B cell (primary cell): ENCODE measurements around the gene TRIOBP. TPM values are rescaled to one million over a fixed set of nuclear protein-coding genes. Genes with fewer than 3 reads are reported as not detected.

Source experiments
- ATAC-seq: fragments of 200-7000 bp; cut with Tn5 transposase; one replicate; pipeline ENCODE4 v1.10.0; 2021; ENCODE audit warnings: low read depth, mild to moderate bottlenecking, moderate number of reproducible peaks, moderate library complexity
- CTCF ChIA-PET: fragments of 350-600 bp; sonication (Branson Sonifier 250); formaldehyde crosslinking; loops from one replicate; lab custom pipeline; 2021; ENCODE audit warnings: antibody characterized with exemption, inconsistent platforms; lab: Charles Lee
- POLR2A ChIA-PET: fragments of 350-600 bp; sonication (Branson Sonifier 250); formaldehyde crosslinking; loops from one replicate; lab custom pipeline; 2021; ENCODE audit warnings: antibody characterized with exemption; lab: Charles Lee
- DNase-seq: peaks from one replicate; pipeline ENCODE4 v3.0.0; 2013
- H2AFZ ChIP-seq: 2 replicates; pipeline ENCODE4 v1.6.1; 2012; ENCODE audit warnings: mild to moderate bottlenecking, low read depth, low read length; ENCODE audit not compliant: insufficient read depth, poor library complexity, severe bottlenecking
- H3K27ac ChIP-seq, 2 donors: 1 replicate in 1 of 2; 2 replicates in 1 of 2; pipeline ENCODE4 v1.5.1; 2012 to 2013; ENCODE audit warnings: low read length in 2 of 2, mild to moderate bottlenecking in 2 of 2, moderate library complexity in 1 of 2
- H3K27me3 ChIP-seq, 4 experiments: fragments of 200-600 bp in 1 of 4; sonication (generic) in 1 of 4; replicated peaks in 1 of 4; 1 replicate in 2 of 4; 2 replicates in 2 of 4; pipeline versions ENCODE4 v1.6.1 to v1.7.0; 2013 to 2016; ENCODE audit warnings: low read length in 3 of 4, mild to moderate bottlenecking in 2 of 4, mixed read lengths in 1 of 4, moderate library complexity in 1 of 4; ENCODE audit not compliant: insufficient read depth in 4 of 4, control insufficient read depth in 3 of 4; ENCODE audit errors: control extremely low read depth in 1 of 4
- H3K36me3 ChIP-seq, 2 experiments: replicated peaks in 1 of 2; 1 replicate in 1 of 2; 2 replicates in 1 of 2; pipeline versions ENCODE4 v1.6.1 to v1.7.1; 2013; ENCODE audit warnings: low read length in 1 of 2; ENCODE audit not compliant: insufficient read depth in 2 of 2, control insufficient read depth in 1 of 2; ENCODE audit errors: control extremely low read depth in 1 of 2, extremely low read depth in 1 of 2
- H3K4me1 ChIP-seq, 2 donors: fragments of 200-600 bp in 1 of 2; sonication (generic) in 1 of 2; 1 replicate in 1 of 2; 2 replicates in 1 of 2; pipeline versions ENCODE4 v1.5.1 to v1.6.1; 2013 to 2017; ENCODE audit warnings: low read length in 2 of 2; ENCODE audit not compliant: control insufficient read depth in 2 of 2, insufficient read depth in 2 of 2
- H3K4me2 ChIP-seq: replicated peaks from 2 replicates; pipeline ENCODE3; 2012; ENCODE audit warnings: mild to moderate bottlenecking, low read depth, low read length; ENCODE audit not compliant: poor library complexity, severe bottlenecking
- H3K4me3 ChIP-seq, 5 experiments: fragments of 200-600 bp in 1 of 5; sonication (generic) in 1 of 5; 1 replicate in 3 of 5; 2 replicates in 2 of 5; pipeline versions ENCODE4 v1.5.1 to v1.7.0; 2011 to 2016; ENCODE audit warnings: low read length in 4 of 5, mild to moderate bottlenecking in 4 of 5, low read depth in 2 of 5, control low read depth in 1 of 5, moderate library complexity in 1 of 5; ENCODE audit not compliant: insufficient read depth in 1 of 5; ENCODE audit errors: control extremely low read depth in 1 of 5, extremely low read depth in 1 of 5
- H3K79me2 ChIP-seq: fragments of 200-600 bp; sonication (generic); one replicate; pipeline ENCODE4 v1.6.0; 2016; ENCODE audit warnings: low read length; ENCODE audit not compliant: control insufficient read depth, insufficient read depth
- H3K9ac ChIP-seq: fragments of 200-600 bp; sonication (generic); 2 replicates; pipeline ENCODE4 v1.6.1; 2017; ENCODE audit warnings: mild to moderate bottlenecking, low read length, moderate library complexity
- H3K9me3 ChIP-seq, 3 donors: one replicate each; pipeline versions ENCODE4 v1.6.1 to v1.7.1; 2013; ENCODE audit warnings: low read length in 2 of 3; ENCODE audit not compliant: control insufficient read depth in 2 of 3, insufficient read depth in 1 of 3; ENCODE audit errors: control extremely low read depth in 1 of 3
- H4K20me1 ChIP-seq: 2 replicates; pipeline ENCODE4 v1.6.0; 2012; ENCODE audit warnings: mild to moderate bottlenecking, low read length; ENCODE audit not compliant: insufficient read depth, control insufficient read depth, poor library complexity, severe bottlenecking
- H3K27ac Mint-ChIP-seq: one replicate; pipeline ENCODE4 v1.8.0; 2021; ENCODE audit warnings: mixed read lengths
- H3K27me3 Mint-ChIP-seq: one replicate; pipeline ENCODE4 v1.8.0; 2021; ENCODE audit warnings: mixed read lengths
- H3K4me1 Mint-ChIP-seq: one replicate; pipeline ENCODE4 v1.8.0; 2021; ENCODE audit warnings: mixed read lengths
- H3K4me3 Mint-ChIP-seq: one replicate; pipeline ENCODE4 v1.8.0; 2021; ENCODE audit warnings: mixed read lengths
- H3K9me3 Mint-ChIP-seq: one replicate; pipeline ENCODE4 v1.8.0; 2022; ENCODE audit warnings: mixed read lengths; ENCODE audit not compliant: insufficient read depth
- CTCF ChIP-seq: fragments of 200-600 bp; IDR thresholded peaks from one replicate; pipeline ENCODE4 v1.8.0; 2022; ENCODE audit warnings: antibody characterized with exemption, mild to moderate bottlenecking
- EZH2 ChIP-seq: IDR thresholded peaks from 2 replicates; pipeline ENCODE4 v1.6.1; 2012; ENCODE audit warnings: borderline replicate concordance, low read depth, mild to moderate bottlenecking, moderate library complexity, low read length; ENCODE audit not compliant: insufficient read depth, poor library complexity, severe bottlenecking
- WGBS: methylation state at CpG from one replicate; pipeline ENCODE4 v1.1.5; 2013; ENCODE audit warnings: missing lambda C conversion rate; ENCODE audit not compliant: insufficient coverage; 5-methylcytosine and 5-hydroxymethylcytosine counted together
- intact Hi-C: fragments of 100-400 bp; cut with micrococcal nuclease; formaldehyde crosslinking; loops from one replicate; pipeline ENCODE4 v1.10.0; 2022
- polyA plus RNA-seq: library from polyadenylated mRNA; depleted of rRNA; stranded (reverse); fragments of >200 nt; gene quantifications from 2 replicates; pipeline ENCODE4 v1.2.3, GENCODE V29; 2012
- total RNA-seq, 2 donors: library from RNA; stranded (reverse); fragments of 120-200 nt in 1 of 2; gene quantifications; 1 replicate in 1 of 2; 2 replicates in 1 of 2; pipeline versions ENCODE4 v1.2.3 to v1.2.4, GENCODE V29; 2013 to 2022

TRIOBP gene
- total and polyA plus RNA-seq, 2 donors (not counting 1 experiment from before 2014, with no cell fraction given), result 26.8 to 47.5 TPM

- Mint-ChIP-seq H3K9me3 (no peaks in the 10 kb centered on the region), H3K27ac (no peak overlapping the region), H3K4me1 (peaks cover 10% of the 10 kb centered on the region), H3K4me3 (no peak overlapping the region), H3K27me3 (no peaks in the 10 kb centered on the region)
- no peak for TF ChIP-seq EZH2
- no peak for TF ChIP-seq CTCF
- no peak overlapping the region for H3K27ac ChIP-seq
- ATAC-seq (no peak), DNase-seq (no peak)
- H3K4me1 ChIP-seq, result peaks cover 5 to 12% of the 10 kb centered on the region in 2 donors
- H3K27me3 ChIP-seq, result no peaks in the 10 kb centered on the region
- no peak overlapping the region for H3K9ac ChIP-seq
- WGBS, result 100% methylated on average over 3 of the region's 9 CpGs
- intact Hi-C loops, result no loop called here
- no peak overlapping the region for H2AFZ ChIP-seq
- peaks cover 46% of the 10 kb centered on the region for H3K79me2 ChIP-seq
- ChIA-PET CTCF (interaction anchor here (0.6 to 2.3 kb wide), 4 partner anchors 11 to 41 kb away, joined by 3 to 10 read pairs (median 5); partner anchors contain the start of gene PDXP), POLR2A (interaction anchor here (0.7 kb wide), 1 partner anchor 233 kb away, joined by 3 read pairs; no protein-coding TSS in a partner anchor)
- H3K36me3 ChIP-seq, result peaks cover 2 to 86% of the 10 kb centered on the region in 2 experiments
- H4K20me1 ChIP-seq, result peaks cover 14% of the 10 kb centered on the region
- no peaks in the 10 kb centered on the region for H3K9me3 ChIP-seq
- no peak overlapping the region for H3K4me3 ChIP-seq
- H3K4me2 ChIP-seq, result no peak overlapping the region
Observed at GRCh38 chr22:37647317-37647716, 49.5 kb upstream of the TRIOBP start.

- peaks cover 8% of the 10 kb centered on the region for H4K20me1 ChIP-seq
- peaks cover 2 to 85% of the 10 kb centered on the region in 2 experiments for H3K36me3 ChIP-seq
- ChIA-PET CTCF (interaction anchor here (0.7 to 2.3 kb wide), 6 partner anchors 9 to 1454 kb away, joined by 3 to 10 read pairs (median 4); partner anchors contain the start of gene PDXP), POLR2A (no interaction called here)
- H3K4me3 ChIP-seq, result no peak overlapping the region
- H3K27ac ChIP-seq, result no peak overlapping the region
- Mint-ChIP-seq H3K27me3 (no peaks in the 10 kb centered on the region), H3K4me3 (no peak overlapping the region), H3K4me1 (peaks cover 7% of the 10 kb centered on the region), H3K9me3 (no peaks in the 10 kb centered on the region), H3K27ac (no peak overlapping the region)
- no peak overlapping the region for H3K9ac ChIP-seq
- no peak for ATAC-seq
- no peak for DNase-seq
- no peak overlapping the region for H2AFZ ChIP-seq
- TF ChIP-seq CTCF (no peak), EZH2 (no peak)
- H3K27me3 ChIP-seq, result no peaks in the 10 kb centered on the region
- no peaks in the 10 kb centered on the region for H3K9me3 ChIP-seq
- peaks cover 2 to 9% of the 10 kb centered on the region in 2 donors for H3K4me1 ChIP-seq
- peaks cover 41% of the 10 kb centered on the region for H3K79me2 ChIP-seq
- 98% methylated on average over 9 of the region's 9 CpGs for WGBS
- no peak overlapping the region for H3K4me2 ChIP-seq
- intact Hi-C loops, result no loop called here
Observed at GRCh38 chr22:37647928-37648327, 48.9 kb upstream of the TRIOBP start.
